Stomach (tissue), 4 donors: Measurements from ENCODE around the gene ALG9.

Experiments used
- CTCF ChIP-seq, 7 experiments: fragments of 450-650 bp in 4 of 7; fragments of 200-600 bp in 3 of 7; sonication (generic) in 3 of 7; IDR thresholded peaks; one replicate each; pipeline ENCODE4 v1.5.1; 2016 to 2019; ENCODE audit warnings: antibody characterized with exemption in 7 of 7, control low read depth in 2 of 7, mild to moderate bottlenecking in 1 of 7
- EP300 ChIP-seq: sonication (generic); formaldehyde crosslinking; IDR thresholded peaks from one replicate; pipeline ENCODE4 v1.6.1; 2017; ENCODE audit warnings: antibody characterized with exemption
- POLR2A ChIP-seq, 4 donors: fragments of 450-650 bp; IDR thresholded peaks; one replicate each; pipeline ENCODE4 v1.6.1; 2016; ENCODE audit warnings: antibody characterized with exemption in 4 of 4, control low read depth in 2 of 4, mild to moderate bottlenecking in 1 of 4, moderate library complexity in 1 of 4
- POLR2AphosphoS5 ChIP-seq, 3 donors: sonication (generic); formaldehyde crosslinking; IDR thresholded peaks; one replicate each; pipeline ENCODE4 v1.6.1; 2016; ENCODE audit warnings: antibody characterized with exemption in 3 of 3

- no peak for TF ChIP-seq POLR2A (IDR thresholded peaks at IDR 0.05)
- TF ChIP-seq EP300 = no peak
- no peak for TF ChIP-seq CTCF (IDR thresholded peaks at IDR 0.05)
- no peak for TF ChIP-seq POLR2AphosphoS5 (IDR thresholded peaks at IDR 0.05)
These were observed 127.7 kb downstream of the ALG9 start for GRCh38 chr11:111743700-111744099.
